K562 (cell line): Measurements from ENCODE around the gene ATF4. TPM values are rescaled to one million over a fixed set of nuclear protein-coding genes. Genes with fewer than 3 reads are reported as not detected.
A peak's percentile ranks its signal among the peaks of the same experiment; 100 is the strongest.

ENCODE experiments used
- ARNT ChIP-seq, 2 experiments: fragments of 450-650 bp; IDR thresholded peaks; 2 replicates each; pipeline ENCODE4 v1.6.1; 2016; ENCODE audit warnings: mild to moderate bottlenecking in 1 of 2
- BRD4 ChIP-seq: fragments of 200-600 bp; sonication (generic); IDR thresholded peaks from 2 replicates; pipeline ENCODE4 v1.6.1; 2017; ENCODE audit warnings: inconsistent platforms
- CCAR2 ChIP-seq: fragments of 200-400 bp; formaldehyde crosslinking; IDR thresholded peaks from 2 replicates; pipeline ENCODE4 v1.6.1; 2017; ENCODE audit warnings: mild to moderate bottlenecking, low read depth, low read length
- FOXA1 ChIP-seq: fragments of 450-650 bp; IDR thresholded peaks from 2 replicates; pipeline ENCODE4 v1.6.1; 2016; ENCODE audit warnings: mild to moderate bottlenecking, borderline replicate concordance
- JUN ChIP-seq, 2 experiments: sonication (generic) in 1 of 2; formaldehyde crosslinking in 1 of 2; IDR thresholded peaks; 2 replicates each; pipeline versions ENCODE4 v1.6.1 to v1.8.0; 2012 to 2022; ENCODE audit warnings: borderline replicate concordance in 2 of 2, mild to moderate bottlenecking in 2 of 2, improper control_type of control experiment in 1 of 2, low read depth in 1 of 2, low read length in 1 of 2, missing genetic modification reagents in 1 of 2
- KAT7 ChIP-seq: sonication (generic); formaldehyde crosslinking; IDR thresholded peaks from 2 replicates; pipeline ENCODE4 v1.8.0; 2022; ENCODE audit warnings: missing genetic modification reagents, mild to moderate bottlenecking, borderline replicate concordance
- MTA1 ChIP-seq: fragments of 450-650 bp; IDR thresholded peaks from 2 replicates; pipeline ENCODE4 v1.6.1; 2017; ENCODE audit warnings: borderline replicate concordance
- MYNN ChIP-seq, 2 experiments: sonication (generic); formaldehyde crosslinking in 1 of 2; IDR thresholded peaks; 2 replicates each; pipeline versions ENCODE4 v1.5.0 to v1.6.1; 2016 to 2020; ENCODE audit warnings: antibody characterized with exemption in 1 of 2, missing genetic modification reagents in 1 of 2
- NFATC3 ChIP-seq: fragments of 450-650 bp; IDR thresholded peaks from 2 replicates; pipeline ENCODE4 v1.6.1; 2017; ENCODE audit warnings: mild to moderate bottlenecking
- PREB ChIP-seq: sonication (generic); formaldehyde crosslinking; IDR thresholded peaks from 2 replicates; pipeline ENCODE4 v1.8.1; 2023; ENCODE audit warnings: mild to moderate bottlenecking, missing genetic modification reagents
- TAF15 ChIP-seq: fragments of 200-400 bp; formaldehyde crosslinking; IDR thresholded peaks from 2 replicates; pipeline ENCODE4 v1.6.1; 2017; ENCODE audit warnings: mild to moderate bottlenecking, low read depth, low read length, moderate library complexity
- TEAD2 ChIP-seq: fragments of 450-650 bp; IDR thresholded peaks from 2 replicates; pipeline ENCODE4 v1.6.1; 2016; ENCODE audit warnings: missing genetic modification characterization, control low read depth, missing compliant biosample characterization
- XRCC3 ChIP-seq: fragments of 450-650 bp; IDR thresholded peaks from 2 replicates; pipeline ENCODE4 v1.6.1; 2017; ENCODE audit warnings: mild to moderate bottlenecking, moderate library complexity
- ZC3H4 ChIP-seq: sonication (generic); formaldehyde crosslinking; IDR thresholded peaks from 2 replicates; pipeline ENCODE4 v1.9.0; 2021; ENCODE audit warnings: missing genetic modification reagents, borderline replicate concordance
- ZNF518B ChIP-seq: fragments of 250-450 bp; sonication (Bioruptor Pico); IDR thresholded peaks from 2 replicates; pipeline ENCODE4 v1.5.0; 2021; ENCODE audit warnings: mild to moderate bottlenecking, moderate library complexity
- polyA plus RNA-seq, 8 experiments: library from polyadenylated mRNA; depleted of rRNA in 4 of 8; stranded (reverse) in 5 of 8; unstranded in 3 of 8; fragments of >200 nt; fragmentation: Nextera tagmentation in 2 of 8; fragmentation: Illumina TruSeq in 1 of 8; extraction: Ambion mirVana in 2 of 8; extraction: Trizol in 1 of 8; gene quantifications; 2 replicates each; pipeline versions ENCODE4 v1.2.1 to v1.2.3, GENCODE V29; 2011 to 2014; ENCODE audit warnings: inconsistent platforms in 1 of 8, missing spikeins in 1 of 8
- total RNA-seq, 7 experiments: library from RNA; depleted of rRNA in 6 of 7; stranded (reverse); fragments of >200 nt in 6 of 7; fragmentation: Illumina TruSeq in 2 of 7; extraction: Trizol in 2 of 7; gene quantifications; 2 replicates each; pipeline versions ENCODE4 v1.2.1 to v1.2.3, GENCODE V29; 2011 to 2021; ENCODE audit warnings: low replicate concordance in 1 of 7
- TF ChIP-seq, protein P1 (sequence below): fragments of 250-450 bp; sonication (Bioruptor Pico); IDR thresholded peaks from 2 replicates; pipeline ENCODE4 v1.4.0; 2020; ENCODE audit warnings: mild to moderate bottlenecking, moderate library complexity, borderline replicate concordance
- TF ChIP-seq, protein P2 (sequence below): sonication (generic); formaldehyde crosslinking; IDR thresholded peaks from 2 replicates; pipeline ENCODE4 v1.8.1; 2022; ENCODE audit warnings: missing genetic modification reagents

The ATF4 gene
- total and polyA plus RNA-seq, 9 of the 15 experiments (the other 6 are each of a cell fraction or from before 2014, with no cell fraction given), result 93.1 to 723 (median 355) TPM

- TF ChIP-seq PREB (CRISPR knock-in tag), result no peak
- TF ChIP-seq, protein P1, sequence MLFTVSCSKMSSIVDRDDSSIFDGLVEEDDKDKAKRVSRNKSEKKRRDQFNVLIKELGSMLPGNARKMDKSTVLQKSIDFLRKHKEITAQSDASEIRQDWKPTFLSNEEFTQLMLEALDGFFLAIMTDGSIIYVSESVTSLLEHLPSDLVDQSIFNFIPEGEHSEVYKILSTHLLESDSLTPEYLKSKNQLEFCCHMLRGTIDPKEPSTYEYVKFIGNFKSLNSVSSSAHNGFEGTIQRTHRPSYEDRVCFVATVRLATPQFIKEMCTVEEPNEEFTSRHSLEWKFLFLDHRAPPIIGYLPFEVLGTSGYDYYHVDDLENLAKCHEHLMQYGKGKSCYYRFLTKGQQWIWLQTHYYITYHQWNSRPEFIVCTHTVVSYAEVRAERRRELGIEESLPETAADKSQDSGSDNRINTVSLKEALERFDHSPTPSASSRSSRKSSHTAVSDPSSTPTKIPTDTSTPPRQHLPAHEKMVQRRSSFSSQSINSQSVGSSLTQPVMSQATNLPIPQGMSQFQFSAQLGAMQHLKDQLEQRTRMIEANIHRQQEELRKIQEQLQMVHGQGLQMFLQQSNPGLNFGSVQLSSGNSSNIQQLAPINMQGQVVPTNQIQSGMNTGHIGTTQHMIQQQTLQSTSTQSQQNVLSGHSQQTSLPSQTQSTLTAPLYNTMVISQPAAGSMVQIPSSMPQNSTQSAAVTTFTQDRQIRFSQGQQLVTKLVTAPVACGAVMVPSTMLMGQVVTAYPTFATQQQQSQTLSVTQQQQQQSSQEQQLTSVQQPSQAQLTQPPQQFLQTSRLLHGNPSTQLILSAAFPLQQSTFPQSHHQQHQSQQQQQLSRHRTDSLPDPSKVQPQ, result no peak
- no peak for TF ChIP-seq NFATC3
- no peak for TF ChIP-seq CCAR2
- TF ChIP-seq, protein P2, sequence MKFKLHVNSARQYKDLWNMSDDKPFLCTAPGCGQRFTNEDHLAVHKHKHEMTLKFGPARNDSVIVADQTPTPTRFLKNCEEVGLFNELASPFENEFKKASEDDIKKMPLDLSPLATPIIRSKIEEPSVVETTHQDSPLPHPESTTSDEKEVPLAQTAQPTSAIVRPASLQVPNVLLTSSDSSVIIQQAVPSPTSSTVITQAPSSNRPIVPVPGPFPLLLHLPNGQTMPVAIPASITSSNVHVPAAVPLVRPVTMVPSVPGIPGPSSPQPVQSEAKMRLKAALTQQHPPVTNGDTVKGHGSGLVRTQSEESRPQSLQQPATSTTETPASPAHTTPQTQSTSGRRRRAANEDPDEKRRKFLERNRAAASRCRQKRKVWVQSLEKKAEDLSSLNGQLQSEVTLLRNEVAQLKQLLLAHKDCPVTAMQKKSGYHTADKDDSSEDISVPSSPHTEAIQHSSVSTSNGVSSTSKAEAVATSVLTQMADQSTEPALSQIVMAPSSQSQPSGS (CRISPR knock-in tag), result no peak
- TF ChIP-seq TAF15, result no peak
- TF ChIP-seq BRD4, result no peak
- TF ChIP-seq MTA1, result no peak
- TF ChIP-seq ZC3H4 (CRISPR knock-in tag), result no peak
- TF ChIP-seq ZNF518B (CRISPR knock-in tag), result no peak
- no peak for TF ChIP-seq FOXA1
- no peak for TF ChIP-seq XRCC3
- TF ChIP-seq TEAD2 (tag), result no peak
- no peak for TF ChIP-seq ARNT (IDR thresholded peaks at IDR 0.05)
- TF ChIP-seq KAT7, result no peak
- 0 out of 2 replicates have a peak, but pooled peaks have one; percentile 9 for TF ChIP-seq JUN (IDR thresholded peaks at IDR 0.05; ENCODE audit: borderline replicate concordance, low read depth, low read length)
- TF ChIP-seq JUN (CRISPR knock-in tag; IDR thresholded peaks at IDR 0.05; ENCODE audit: borderline replicate concordance), result no peak
- peak; percentile 77; the same call in 1 of the 2 replicates for TF ChIP-seq MYNN (IDR thresholded peaks at IDR 0.05)
- TF ChIP-seq MYNN (CRISPR knock-in tag; IDR thresholded peaks at IDR 0.05), result no peak
Observed at GRCh38 chr22:39528681-39529486, 8.5 kb downstream of the ATF4 start (continued).
